Activated CD4-positive, alpha-beta T cell treated with anti-CD3 and anti-CD28 coated beads for 24 hours (primary cell): ENCODE measurements around the gene PTPRN.
A peak's percentile ranks its signal among the peaks of the same experiment; 100 is the strongest.
"Not testable (repeated sequence)": the region's sequence is repeated elsewhere in the genome, so short reads cannot be mapped to it uniquely, and the experiment has no call there.

Experiments
- DNase-seq, 2 donors: peaks; one replicate each; pipeline ENCODE4 v3.0.0-alpha.2; 2020; ENCODE audit warnings: low read depth in 2 of 2

The PTPRN gene

DNA sequence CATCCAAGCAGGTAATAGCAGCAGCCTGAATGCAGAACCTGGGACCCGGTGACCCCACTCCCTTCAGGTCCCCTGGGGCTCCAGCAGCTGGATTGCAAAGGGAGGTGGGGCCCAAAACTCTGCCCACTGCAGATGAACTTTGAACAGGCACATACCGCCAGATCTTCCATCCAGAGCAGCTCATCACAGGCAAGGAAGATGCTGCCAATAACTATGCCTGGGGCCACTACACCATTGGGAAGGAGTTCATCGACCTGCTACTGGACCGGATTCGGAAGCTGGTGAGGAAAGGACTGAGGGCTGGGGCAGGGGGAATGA, 39.2 kb downstream of the PTPRN start:
- no peak for DNase-seq

DNA sequence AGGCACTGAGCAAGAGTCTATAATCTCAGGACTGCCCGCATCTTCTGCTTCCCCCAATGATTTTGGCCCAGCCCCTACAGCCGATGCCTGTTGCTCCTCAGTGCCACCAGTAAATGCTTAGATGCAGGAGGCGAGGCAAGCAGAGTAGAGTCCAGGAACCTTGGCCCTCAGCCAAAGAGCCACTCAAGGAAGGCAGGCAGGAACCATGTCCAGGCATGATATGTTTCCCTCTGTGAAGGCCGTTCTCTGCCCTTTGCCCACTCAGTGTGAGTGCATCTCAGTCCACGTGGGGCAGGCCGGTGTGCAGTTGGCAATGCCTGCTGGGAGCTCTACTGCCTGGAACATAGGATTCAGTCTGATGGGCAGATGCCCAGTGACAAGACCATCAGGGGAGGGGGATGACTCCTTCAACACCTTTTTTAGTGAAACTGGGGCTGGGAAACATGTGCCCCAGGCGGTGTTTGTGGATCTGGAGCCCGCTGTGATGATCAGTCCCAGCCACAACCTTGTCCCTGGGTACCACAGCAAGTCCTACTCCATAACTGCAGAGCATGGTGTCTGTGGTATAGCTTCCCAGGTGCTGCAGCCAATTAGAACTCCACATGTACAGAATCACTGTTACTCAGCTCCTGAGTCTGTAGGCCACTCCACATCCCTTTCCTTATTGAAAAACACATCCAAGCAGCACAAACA, 39.7 kb downstream of the PTPRN start:
- DNase-seq: no peak

DNA sequence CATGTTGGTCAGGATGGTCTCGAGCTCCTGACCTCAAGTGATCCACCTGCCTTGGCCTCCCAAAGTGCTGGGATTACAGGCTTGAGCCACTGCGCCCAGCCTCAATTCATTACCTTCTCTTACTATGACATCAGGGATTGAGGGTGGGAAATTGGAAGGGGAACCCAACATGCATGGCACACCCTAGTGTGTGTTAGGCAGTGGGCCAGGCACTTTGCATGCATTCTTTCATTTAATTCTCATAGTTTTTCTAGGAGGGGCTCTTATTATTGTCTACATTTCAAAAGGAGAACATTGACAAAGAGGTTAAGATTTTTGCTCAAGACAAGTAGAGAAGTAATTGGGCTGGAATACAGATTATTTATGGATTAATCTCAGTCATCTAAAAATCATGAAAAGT, 40.9 kb downstream of the PTPRN start:
- no peak for DNase-seq

GRCh38 chr2:219266886-219267285, 42.3 kb downstream of the PTPRN start:
- no peak for DNase-seq

DNA sequence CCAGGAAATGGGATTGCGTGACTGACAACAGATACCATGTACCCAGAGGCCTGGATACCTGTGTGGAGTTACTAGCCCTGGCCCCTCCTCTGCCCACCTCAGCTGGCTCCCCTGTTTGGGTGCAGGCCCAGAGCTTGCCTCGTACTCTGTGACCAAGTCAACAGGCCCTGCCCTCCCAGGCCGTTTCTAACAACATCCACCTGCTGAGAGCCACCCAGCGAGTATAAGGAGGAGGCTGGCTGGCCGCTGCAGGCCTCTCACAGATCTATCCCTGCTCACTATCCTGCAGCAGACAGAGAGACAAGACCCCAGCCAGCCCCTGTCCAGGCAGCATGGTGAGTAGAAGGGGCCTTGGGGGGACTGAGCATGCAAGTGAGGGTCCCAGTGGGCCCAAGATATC, 43.0 kb downstream of the PTPRN start:
- DNase-seq: no peak

- no peak for DNase-seq
These were observed 48.0 kb downstream of the PTPRN start for GRCh38 chr2:219261024-219261855.

GRCh38 chr2:219258942-219259341, 50.3 kb downstream of the PTPRN start:
- DNase-seq: not testable (repeated sequence)

DNA sequence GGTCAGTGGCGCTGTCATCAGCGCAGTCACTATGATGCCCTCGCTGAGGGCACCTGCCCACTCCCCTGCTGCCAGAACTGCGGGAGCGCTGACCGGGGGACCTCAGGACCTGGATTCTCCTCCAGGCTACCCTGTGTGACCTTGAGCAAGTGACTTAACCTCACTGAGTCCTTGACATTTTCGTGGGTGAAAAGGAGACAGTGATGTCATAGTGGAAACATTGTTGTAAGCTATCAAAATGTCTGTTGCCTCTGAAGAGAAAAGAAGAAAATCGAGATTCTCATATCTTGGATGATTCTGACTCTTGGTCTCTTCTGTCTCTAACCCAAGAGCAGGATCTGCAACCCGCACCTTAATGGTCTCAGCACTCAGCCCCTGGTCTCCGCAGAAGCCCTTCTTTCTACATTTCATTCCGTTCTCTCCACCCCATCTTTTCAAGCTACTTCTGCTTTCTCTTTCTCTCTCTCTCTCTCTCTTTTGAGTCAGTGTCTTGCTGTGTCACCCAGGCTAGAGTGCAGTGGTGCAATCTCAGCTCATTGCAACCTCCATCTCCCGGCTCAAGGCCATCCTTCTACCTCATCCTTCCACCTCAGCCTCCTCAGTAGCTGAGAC, 54.5 kb downstream of the PTPRN start:
- DNase-seq: no peak

DNA sequence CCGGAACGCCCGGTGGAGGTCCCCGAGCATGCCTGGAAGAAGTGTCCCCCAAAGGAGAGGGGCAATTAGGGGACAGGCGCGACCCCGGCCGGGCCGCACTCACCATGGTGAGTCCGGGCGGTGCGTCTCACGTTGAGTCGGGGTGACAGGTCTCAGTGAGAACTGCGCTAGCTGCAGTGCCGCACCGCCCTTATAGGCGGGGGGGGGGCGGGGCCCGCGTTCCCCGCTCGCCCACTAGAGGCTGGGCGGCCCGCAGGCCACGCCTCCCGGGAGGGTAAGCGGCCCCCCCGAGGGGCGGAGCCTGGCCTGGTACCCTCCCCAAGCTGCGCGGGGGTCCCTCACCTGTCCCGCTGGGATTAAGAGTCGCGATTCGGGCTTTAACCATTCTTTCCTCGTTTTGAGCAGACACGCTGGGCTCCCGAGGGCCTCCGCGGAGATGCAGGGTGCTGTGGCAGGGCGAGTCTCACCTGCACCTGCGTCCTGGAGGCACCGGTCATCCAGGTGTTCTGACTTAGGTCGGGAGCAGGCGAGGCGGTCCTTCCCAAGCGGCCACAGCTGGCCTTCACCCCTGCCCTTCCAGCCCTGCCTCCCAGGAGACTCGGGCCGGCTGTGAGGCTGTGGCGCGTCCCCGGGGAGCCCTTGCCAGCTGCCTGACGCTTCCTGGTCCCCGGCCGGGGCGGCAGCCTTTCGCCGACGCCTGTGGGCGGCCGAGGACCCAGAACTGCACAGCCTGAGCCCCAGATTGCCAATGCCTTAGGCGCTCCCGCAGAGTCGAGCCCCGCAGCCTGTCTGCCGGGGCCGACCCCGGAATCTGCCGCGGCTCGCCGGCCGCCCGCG, 55.2 kb downstream of the PTPRN start, which contains the start of gene TUBA4A:
Gene TUBA4A, minus strand, starts transcription at position 166 of the 837 bp plus-strand sequence. Its CDS starts 60 bp downstream, at position 106.
- DNase-seq: peak; percentile 85 to 89

DNA sequence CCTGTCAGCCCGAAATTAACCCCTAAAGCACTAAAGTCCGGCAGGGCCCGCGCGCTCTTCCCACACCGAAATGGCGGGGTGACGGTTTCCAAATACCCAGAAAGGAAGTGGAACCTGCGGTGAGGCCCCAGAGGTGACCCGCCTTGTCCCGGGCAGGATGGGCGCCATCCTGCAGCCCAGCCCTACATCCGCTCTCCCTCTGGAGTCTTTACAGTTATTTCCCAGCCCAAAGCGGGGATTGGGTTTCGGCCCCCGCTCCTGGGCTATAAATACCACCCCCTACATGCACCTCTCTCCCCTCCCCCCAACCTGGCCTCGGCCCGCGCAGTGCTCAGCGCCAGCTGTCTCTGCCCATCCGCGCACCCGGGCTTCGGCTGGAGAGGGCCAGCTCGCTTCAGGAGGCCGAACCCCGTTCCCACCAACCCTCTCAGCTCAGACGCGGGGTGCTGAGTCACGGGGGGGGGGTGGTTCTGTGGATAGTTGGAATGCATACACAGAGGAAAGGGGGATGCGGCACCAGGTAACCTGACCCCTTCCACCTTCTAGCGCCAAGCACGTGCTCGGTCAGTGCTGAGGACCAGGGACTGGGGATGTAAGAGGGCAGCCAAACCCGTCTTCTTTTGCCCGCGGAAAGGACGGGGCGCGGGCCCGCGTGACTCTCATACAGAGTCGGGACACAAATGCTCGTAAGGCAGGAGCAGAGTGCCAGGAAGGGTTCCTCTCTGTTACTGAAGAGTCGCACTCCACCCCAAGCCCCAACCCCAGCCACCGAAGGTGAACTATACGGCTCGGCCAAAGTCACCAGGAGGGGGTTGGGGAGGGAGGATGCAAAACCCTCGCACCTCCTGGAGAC, 56.1 kb downstream of the PTPRN start, which contains the start of gene TUBA4B:
Gene TUBA4B, plus strand, starts transcription at position 344 of the 853 bp plus-strand sequence. Its CDS starts 165 bp downstream, at position 509.
- DNase-seq: peak in 1 of 2 donors; percentile 43

- no peak for DNase-seq
These were observed 56.7 kb downstream of the PTPRN start for GRCh38 chr2:219252570-219252899.

- DNase-seq: no peak
These were observed 57.1 kb downstream of the PTPRN start for GRCh38 chr2:219252084-219252483.

GRCh38 chr2:219251656-219252055, 57.5 kb downstream of the PTPRN start:
- no peak for DNase-seq

- no peak for DNase-seq
These were observed 59.0 kb downstream of the PTPRN start for GRCh38 chr2:219250049-219250781.

- DNase-seq: peak in 1 of 2 donors; percentile 25
These were observed 59.8 kb downstream of the PTPRN start for GRCh38 chr2:219249203-219249980.

- DNase-seq: no peak
These were observed 60.4 kb downstream of the PTPRN start for GRCh38 chr2:219248845-219249202.

DNA sequence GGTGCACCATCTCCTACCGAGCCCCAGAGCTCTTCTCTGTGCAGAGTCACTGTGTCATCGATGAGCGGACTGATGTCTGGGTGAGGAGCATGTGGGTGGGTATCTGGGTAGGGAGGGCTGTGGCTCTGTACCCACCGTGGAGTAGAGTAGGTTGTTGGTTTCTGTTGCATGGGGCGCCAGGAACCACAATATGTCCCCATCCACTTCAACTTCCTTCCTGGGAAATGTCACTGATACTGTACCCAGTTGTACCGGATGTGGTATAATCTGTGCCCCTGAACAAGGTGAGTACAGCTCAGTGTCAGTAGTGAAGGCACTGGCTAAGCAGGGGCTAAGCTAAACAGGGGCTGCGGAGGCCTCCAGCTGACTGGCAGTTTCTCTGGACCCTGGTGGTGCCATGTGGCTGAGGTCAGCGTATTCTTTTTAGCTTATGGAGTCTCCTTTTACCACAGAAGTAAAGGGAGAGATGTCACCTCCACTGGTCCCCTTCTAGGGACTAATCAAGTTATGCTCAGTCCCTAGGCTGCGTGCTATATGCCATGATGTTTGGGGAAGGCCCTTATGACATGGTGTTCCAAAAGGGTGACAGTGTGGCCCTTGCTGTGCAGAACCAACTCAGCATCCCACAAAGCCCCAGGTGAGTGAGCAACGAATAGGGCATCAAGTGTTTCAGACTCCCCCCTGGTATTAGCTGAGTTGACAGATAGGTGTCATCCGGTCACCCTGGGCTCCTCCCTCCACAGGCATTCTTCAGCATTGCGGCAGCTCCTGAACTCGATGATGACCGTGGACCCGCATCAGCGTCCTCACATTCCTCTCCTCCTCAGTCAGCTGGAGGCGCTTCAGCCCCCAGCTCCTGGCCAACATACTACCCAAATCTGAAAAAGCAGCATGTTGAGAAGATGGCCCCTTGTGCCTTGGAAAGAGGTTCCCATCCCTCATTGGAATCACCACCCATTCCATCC, 61.2 kb downstream of the PTPRN start:
- peak in 1 of 2 donors; percentile 33 for DNase-seq

DNA sequence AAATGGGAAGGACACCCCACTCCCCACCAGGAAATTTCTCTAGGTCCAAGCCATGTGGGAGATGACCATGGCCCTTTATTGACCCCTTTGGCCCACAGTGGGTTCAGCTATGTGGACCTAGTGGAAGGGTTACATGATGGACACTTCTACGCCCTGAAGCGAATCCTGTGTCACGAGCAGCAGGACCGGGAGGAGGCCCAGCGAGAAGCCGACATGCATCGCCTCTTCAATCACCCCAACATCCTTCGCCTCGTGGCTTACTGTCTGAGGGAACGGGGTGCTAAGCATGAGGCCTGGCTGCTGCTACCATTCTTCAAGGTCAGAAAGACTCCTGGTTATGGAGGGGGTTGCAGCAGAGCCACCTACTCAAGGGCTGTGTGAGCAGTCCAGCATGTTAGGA, 62.6 kb downstream of the PTPRN start:
- DNase-seq: no peak
